GM19035 (cell line): ENCODE results near the gene ZNF225.
"Not testable (repeated sequence)": the region's sequence is repeated elsewhere in the genome, so short reads cannot be mapped to it uniquely, and the experiment has no call there.

Experiments used
- ATAC-seq: cut with Tn5 transposase; IDR thresholded peaks from one replicate; pipeline ENCODE4 v1.9.1; 2021; ENCODE audit not compliant: unreplicated experiment

Gene ZNF225

GRCh38 chr19:44156475-44156874 is 43.3 kb downstream of the ZNF225 start:
- no peak for ATAC-seq

GRCh38 chr19:44163789-44164188 is 50.6 kb downstream of the ZNF225 start:
- no peak for ATAC-seq

- peak; percentile 14 for ATAC-seq
Measured at GRCh38 chr19:44164327-44164672, 51.1 kb downstream of the ZNF225 start.

- ATAC-seq = peak; percentile 87
Measured at GRCh38 chr19:44164673-44165512, 51.7 kb downstream of the ZNF225 start, which contains the start of gene ZNF226. ZNF226 (plus strand) TSS chr19:44165100; CDS start chr19:44170081, 4,981 bp downstream.

GRCh38 chr19:44170660-44171059 is 57.5 kb downstream of the ZNF225 start:
- ATAC-seq = not testable (repeated sequence)

GRCh38 chr19:44176590-44176989 is 63.4 kb downstream of the ZNF225 start:
- no peak for ATAC-seq

- no peak for ATAC-seq
Measured at GRCh38 chr19:44180968-44181367, 67.8 kb downstream of the ZNF225 start.

GRCh38 chr19:44182145-44182544 is 68.9 kb downstream of the ZNF225 start:
- ATAC-seq = no peak
